HG03060 (cell line): ENCODE results near the gene TPM3.
"Not testable (repeated sequence)": the region's sequence is repeated elsewhere in the genome, so short reads cannot be mapped to it uniquely, and the experiment has no call there.

ENCODE experiments used
- ATAC-seq: cut with Tn5 transposase; IDR thresholded peaks from one replicate; pipeline ENCODE4 v1.9.1; 2021; ENCODE audit warnings: low read depth, moderate number of reproducible peaks; ENCODE audit not compliant: unreplicated experiment

TPM3 gene

DNA sequence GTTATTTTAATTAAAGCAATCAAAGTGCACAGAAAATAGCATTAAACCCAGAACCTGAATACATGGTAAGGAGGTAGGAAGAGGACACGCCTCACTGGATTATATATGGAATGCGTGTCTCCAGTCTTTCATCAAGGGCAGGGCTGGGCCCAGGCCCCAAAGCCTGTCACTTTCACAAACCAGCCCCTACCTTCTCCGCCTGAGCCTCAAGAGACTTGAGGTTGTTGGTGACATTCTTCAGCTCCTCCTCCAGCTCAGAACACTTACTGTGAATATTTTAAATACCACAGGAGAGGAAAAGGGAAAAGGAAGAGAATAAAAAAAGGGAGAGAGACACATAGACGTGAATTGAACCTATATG is 20.7 kb downstream of the TPM3 start:
- ATAC-seq = no peak

DNA sequence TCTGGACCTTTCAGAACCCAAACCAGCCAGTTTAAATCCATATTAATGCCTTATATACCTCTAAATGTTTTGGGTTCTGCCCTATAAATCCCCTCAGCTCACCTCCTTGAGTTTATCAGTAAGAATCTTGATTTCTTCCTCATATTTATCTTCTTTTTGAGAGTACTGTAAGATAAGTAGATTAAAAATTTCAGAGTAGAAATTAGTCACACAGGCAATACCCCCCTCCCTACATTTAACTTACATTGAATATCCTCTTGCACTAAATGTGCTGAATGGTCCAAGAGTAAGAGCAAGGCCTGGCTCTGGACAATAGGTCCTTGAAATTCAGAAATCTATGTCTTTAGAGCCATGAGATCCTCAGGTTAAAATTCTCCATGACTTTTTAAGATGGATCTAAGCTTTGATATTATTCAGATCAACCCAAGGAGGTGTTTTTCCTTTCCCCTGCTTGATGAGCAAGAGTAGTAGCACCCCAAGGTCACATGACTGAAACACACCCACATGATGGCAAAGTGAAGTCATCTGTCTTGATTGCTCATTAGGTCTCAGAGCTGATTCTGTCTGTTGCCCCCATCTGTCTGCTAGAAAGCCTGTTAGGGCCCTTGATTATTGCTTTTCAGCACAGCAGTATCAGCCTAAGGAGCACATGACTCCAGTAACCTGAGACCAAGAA is 21.2 kb downstream of the TPM3 start:
- no peak for ATAC-seq

GRCh38 chr1:154167461-154167860 is 24.4 kb downstream of the TPM3 start:
- no peak for ATAC-seq

- ATAC-seq = no peak
These were observed 25.7 kb downstream of the TPM3 start for GRCh38 chr1:154166207-154166606.

GRCh38 chr1:154159554-154159953 is 32.3 kb downstream of the TPM3 start:
- no peak for ATAC-seq

- ATAC-seq = no peak
These were observed 33.4 kb downstream of the TPM3 start for GRCh38 chr1:154158307-154159125.

DNA sequence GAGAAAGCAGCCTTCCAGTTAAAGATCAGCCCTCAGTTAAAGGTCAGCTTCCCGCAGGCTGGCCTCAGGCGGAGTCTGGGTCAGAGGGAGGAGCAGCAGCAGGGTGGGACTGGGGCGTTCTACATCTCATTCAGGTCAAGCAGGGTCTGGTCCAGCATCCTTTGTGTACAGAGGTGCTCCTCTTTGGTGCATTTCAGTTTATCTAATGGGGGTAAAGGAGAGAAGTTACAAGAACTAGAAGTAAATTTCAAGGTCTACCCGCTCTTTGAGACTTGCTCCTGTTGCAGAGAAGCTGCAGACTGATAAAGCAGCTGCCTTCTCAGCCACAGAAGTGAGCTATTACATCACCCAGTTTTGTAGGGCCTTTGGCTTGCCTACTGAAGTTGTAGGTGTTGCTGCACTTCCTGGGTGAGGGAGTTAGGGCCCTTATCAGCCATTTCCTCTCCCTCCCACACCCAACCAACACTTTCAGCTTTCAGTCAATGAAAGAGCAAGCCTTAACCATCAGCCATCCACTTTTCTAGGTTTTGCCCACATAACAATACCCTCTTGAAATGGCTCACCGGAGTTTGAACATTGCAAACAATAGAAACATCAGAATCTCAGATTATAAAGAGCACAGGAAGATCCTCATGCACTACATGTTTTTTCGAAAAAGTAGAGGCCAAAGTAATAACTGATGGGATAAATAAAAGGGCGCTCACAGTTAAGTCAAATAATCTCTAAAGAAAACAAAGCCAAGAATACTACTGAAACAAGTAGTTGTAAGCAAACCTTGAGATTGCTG is 34.2 kb downstream of the TPM3 start:
- ATAC-seq = peak; percentile 46

GRCh38 chr1:154155251-154155650 is 36.6 kb downstream of the TPM3 start:
- ATAC-seq = no peak

GRCh38 chr1:154154534-154155191 is 37.2 kb downstream of the TPM3 start, which contains the start of gene NUP210L:
Gene NUP210L, minus strand, starts transcription at chr1:154155073.
- no peak for ATAC-seq

GRCh38 chr1:154154053-154154452 is 37.8 kb downstream of the TPM3 start:
- ATAC-seq = no peak

DNA sequence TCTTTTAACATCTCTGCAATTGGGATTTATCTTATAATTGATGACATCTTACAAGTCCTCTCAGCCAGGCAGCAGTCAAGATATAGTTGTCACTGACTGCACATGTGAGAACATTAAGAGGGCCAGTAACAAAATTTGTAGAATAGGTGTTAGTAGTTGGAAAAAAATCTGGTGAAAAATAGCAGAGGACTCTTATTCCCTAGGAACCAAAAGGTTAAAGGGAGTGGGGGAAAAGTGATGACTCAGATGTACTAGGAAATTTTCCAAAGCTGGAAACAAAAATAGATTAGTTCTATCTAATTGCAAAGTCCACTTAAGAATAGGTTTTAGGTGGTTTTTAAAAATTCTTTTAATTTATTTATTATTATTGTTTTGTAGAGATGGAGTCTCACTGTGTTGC is 40.6 kb downstream of the TPM3 start:
- no peak for ATAC-seq

DNA sequence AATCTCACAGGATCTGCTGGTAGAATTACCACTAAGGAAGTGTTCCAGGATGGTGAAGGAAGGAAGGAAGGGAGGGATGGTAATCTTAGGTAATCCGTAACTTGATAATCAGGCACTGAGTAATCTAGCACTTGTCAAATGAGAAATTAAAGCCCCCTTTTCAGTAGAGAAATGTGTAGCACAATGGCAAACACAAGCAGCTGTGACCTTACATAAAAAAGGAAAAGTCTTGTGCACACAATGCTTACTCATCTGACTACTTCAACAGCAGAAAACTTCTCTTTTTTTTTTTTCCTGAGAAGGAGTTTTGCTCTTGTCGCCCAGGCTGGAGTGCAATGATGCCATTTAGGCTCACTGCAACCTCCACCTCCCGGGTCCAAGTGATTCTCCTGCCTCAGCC is 43.1 kb downstream of the TPM3 start:
- no peak for ATAC-seq

DNA sequence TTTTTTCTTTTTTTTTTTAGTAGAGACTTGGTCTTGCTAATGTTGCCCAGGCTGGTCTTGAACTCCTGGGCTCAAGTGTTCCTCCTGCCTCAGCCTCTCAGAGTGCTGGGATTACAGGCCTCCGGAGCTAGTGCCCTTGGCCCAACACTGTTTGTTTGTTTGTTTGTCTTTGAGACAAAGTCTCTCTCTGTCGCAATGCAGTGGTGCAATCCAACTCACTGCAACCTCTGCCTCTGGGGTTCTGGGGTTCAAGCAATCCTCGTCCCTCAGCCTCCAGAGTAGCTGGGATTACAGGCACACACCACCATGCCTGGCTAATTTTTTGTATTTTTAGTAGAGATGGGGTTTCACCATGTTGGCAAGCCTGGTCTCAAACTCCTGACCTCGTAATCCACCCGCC is 44.4 kb downstream of the TPM3 start:
- ATAC-seq = not testable (repeated sequence)

- no peak for ATAC-seq
These were observed 45.9 kb downstream of the TPM3 start for GRCh38 chr1:154145986-154146385.

- no peak for ATAC-seq
These were observed 49.5 kb downstream of the TPM3 start for GRCh38 chr1:154142358-154142757.

GRCh38 chr1:154141240-154141639 is 50.7 kb downstream of the TPM3 start:
- no peak for ATAC-seq

DNA sequence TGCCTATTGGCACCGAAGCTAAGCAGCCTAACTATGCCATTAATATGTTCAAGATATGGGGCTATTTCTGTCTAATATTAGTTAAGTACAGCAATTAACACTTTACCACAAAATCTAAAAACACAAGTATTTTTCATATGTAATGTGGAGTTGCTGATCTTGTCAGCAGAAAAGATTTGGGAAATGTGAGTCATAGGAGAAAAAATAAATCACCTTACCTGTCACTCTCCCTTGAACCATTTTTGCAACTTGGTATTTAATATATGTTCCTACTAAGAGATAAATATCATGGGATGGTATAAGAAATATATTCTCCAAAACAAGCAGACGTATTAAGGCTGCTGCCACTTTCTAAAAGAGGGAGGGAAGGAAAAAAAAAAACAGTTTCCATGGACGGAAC is 54.0 kb downstream of the TPM3 start:
- ATAC-seq = no peak

- ATAC-seq = no peak
These were observed 58.6 kb downstream of the TPM3 start for GRCh38 chr1:154133256-154133655.

- ATAC-seq = no peak
These were observed 62.4 kb downstream of the TPM3 start for GRCh38 chr1:154129391-154129970.

GRCh38 chr1:154123205-154123604 is 68.7 kb downstream of the TPM3 start:
- ATAC-seq = not testable (repeated sequence)
